Measurements from ENCODE around the gene DLEC1. TPM values are rescaled to one million over a fixed set of nuclear protein-coding genes. Genes with fewer than 3 reads are reported as not detected.

DLEC1 gene
- total and polyA plus RNA-seq, 9 of the 15 experiments (the other 6 are each of a cell fraction or from before 2014, with no cell fraction given): 0.07 to 0.08 TPM; not detected in 7

GRCh38 chr3:38022896-38023709 lies 15.9 kb upstream of the DLEC1 start:
- peak overlapping the region; percentile 90 for H3K4me2 ChIP-seq (ENCODE audit: insufficient read depth, low read length)
- H4K20me1 ChIP-seq (replicated peaks; ENCODE audit: control insufficient read depth, insufficient read depth, low read length): no peaks in the 10 kb centered on the region
- 0 out of 5 replicates have a peak, but pooled peaks cover 0 to 3% of the 10 kb centered on the region in 2 experiments for H3K27me3 ChIP-seq (ENCODE audit: control insufficient read depth in 2 of 2, insufficient read depth in 2 of 2, low read length in 2 of 2)
- POLR2A ChIA-PET: interaction anchor here (0.7 kb wide), 1 partner anchor 10 kb away, joined by 3 read pairs; no protein-coding TSS in a partner anchor
- peaks cover 5% of the 10 kb centered on the region; the same call in 1 of the 3 replicates for H3K36me3 ChIP-seq (ENCODE audit: control insufficient read depth, insufficient read depth, low read length)
- peak overlapping the region; percentile 39 to 68; a peak in 2 of 4 replicates for H3K9ac ChIP-seq (ENCODE audit: insufficient read depth in 1 of 2, low read depth in 2 of 2, low read length in 2 of 2)
- DNase-seq (ENCODE audit: extremely low read depth in 1 of 4, low spot score in 3 of 4): no peak
- in situ Hi-C loops (cut with MboI): no loop called here
- peaks cover 27% of the 10 kb centered on the region for H3K79me2 ChIP-seq (ENCODE audit: control insufficient read depth, insufficient read depth, low read length)
- H3K27ac ChIP-seq (ENCODE audit: extremely low read depth, low read depth, low read length): peak overlapping the region; percentile 61; the same call in 1 of the 3 replicates
- ATAC-seq: no peak
- TF ChIP-seq MIER1 (IDR thresholded peaks at IDR 0.05; ENCODE audit: low read depth) (no peak), E2F6 (IDR thresholded peaks at IDR 0.05; ENCODE audit: borderline replicate concordance in 1 of 2, extremely low read depth in 1 of 2, insufficient read depth in 1 of 2, insufficient read length in 1 of 2, low read depth in 1 of 2, low read length in 1 of 2, poor library complexity in 1 of 2, severe bottlenecking in 1 of 2) (no peak)
- TF ChIP-seq, protein P1, sequence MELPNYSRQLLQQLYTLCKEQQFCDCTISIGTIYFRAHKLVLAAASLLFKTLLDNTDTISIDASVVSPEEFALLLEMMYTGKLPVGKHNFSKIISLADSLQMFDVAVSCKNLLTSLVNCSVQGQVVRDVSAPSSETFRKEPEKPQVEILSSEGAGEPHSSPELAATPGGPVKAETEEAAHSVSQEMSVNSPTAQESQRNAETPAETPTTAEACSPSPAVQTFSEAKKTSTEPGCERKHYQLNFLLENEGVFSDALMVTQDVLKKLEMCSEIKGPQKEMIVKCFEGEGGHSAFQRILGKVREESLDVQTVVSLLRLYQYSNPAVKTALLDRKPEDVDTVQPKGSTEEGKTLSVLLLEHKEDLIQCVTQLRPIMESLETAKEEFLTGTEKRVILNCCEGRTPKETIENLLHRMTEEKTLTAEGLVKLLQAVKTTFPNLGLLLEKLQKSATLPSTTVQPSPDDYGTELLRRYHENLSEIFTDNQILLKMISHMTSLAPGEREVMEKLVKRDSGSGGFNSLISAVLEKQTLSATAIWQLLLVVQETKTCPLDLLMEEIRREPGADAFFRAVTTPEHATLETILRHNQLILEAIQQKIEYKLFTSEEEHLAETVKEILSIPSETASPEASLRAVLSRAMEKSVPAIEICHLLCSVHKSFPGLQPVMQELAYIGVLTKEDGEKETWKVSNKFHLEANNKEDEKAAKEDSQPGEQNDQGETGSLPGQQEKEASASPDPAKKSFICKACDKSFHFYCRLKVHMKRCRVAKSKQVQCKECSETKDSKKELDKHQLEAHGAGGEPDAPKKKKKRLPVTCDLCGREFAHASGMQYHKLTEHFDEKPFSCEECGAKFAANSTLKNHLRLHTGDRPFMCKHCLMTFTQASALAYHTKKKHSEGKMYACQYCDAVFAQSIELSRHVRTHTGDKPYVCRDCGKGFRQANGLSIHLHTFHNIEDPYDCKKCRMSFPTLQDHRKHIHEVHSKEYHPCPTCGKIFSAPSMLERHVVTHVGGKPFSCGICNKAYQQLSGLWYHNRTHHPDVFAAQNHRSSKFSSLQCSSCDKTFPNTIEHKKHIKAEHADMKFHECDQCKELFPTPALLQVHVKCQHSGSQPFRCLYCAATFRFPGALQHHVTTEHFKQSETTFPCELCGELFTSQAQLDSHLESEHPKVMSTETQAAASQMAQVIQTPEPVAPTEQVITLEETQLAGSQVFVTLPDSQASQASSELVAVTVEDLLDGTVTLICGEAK (IDR thresholded peaks at IDR 0.05): peak; percentile 29; the same call in 1 of the 2 replicates
- TF ChIP-seq, protein P1 (CRISPR knock-in tag; IDR thresholded peaks at IDR 0.05): no peak
- BruUV-seq (replicated peaks): no TSS peak
- peak overlapping the region; percentile 94; the same call in 1 of the 2 replicates for H2AFZ ChIP-seq (ENCODE audit: low read depth, low read length)
- H3K4me3 ChIP-seq: peak overlapping the region; percentile 66
- peaks cover 4% of the 10 kb centered on the region for H3K9me1 ChIP-seq (ENCODE audit: control insufficient read depth, insufficient read depth, low read length)
- H3K4me1 ChIP-seq (replicated peaks in 1 of 2; ENCODE audit: control insufficient read depth in 2 of 2, insufficient read depth in 2 of 2, low read length in 2 of 2): peaks cover 55 to 57% of the 10 kb centered on the region in 2 experiments
- FAIRE-seq: no peak
- intact Hi-C loops (cut with micrococcal nuclease): no loop called here
- CTCF ChIA-PET (ENCODE audit: low intra/inter-chr PET ratio): no interaction called here
- WGBS (ENCODE audit: insufficient coverage, low coverage, missing lambda C conversion rate): 65% methylated on average over 6 of the region's 6 CpGs
- no peaks in the 10 kb centered on the region for H3K9me3 ChIP-seq (replicated peaks; ENCODE audit: control insufficient read depth, insufficient read depth, low read depth, low read length)
